Kasumi-1 (cell line): ENCODE data around the gene EIF2S3.
"Not testable (repeated sequence)": the region's sequence is repeated elsewhere in the genome, so short reads cannot be mapped to it uniquely, and the experiment has no call there.

Source experiments
- DNase-seq, 2 experiments: peaks; one replicate each; lab custom pipeline; 2025; lab: John Stamatoyannopoulos, UW

EIF2S3 gene

DNA sequence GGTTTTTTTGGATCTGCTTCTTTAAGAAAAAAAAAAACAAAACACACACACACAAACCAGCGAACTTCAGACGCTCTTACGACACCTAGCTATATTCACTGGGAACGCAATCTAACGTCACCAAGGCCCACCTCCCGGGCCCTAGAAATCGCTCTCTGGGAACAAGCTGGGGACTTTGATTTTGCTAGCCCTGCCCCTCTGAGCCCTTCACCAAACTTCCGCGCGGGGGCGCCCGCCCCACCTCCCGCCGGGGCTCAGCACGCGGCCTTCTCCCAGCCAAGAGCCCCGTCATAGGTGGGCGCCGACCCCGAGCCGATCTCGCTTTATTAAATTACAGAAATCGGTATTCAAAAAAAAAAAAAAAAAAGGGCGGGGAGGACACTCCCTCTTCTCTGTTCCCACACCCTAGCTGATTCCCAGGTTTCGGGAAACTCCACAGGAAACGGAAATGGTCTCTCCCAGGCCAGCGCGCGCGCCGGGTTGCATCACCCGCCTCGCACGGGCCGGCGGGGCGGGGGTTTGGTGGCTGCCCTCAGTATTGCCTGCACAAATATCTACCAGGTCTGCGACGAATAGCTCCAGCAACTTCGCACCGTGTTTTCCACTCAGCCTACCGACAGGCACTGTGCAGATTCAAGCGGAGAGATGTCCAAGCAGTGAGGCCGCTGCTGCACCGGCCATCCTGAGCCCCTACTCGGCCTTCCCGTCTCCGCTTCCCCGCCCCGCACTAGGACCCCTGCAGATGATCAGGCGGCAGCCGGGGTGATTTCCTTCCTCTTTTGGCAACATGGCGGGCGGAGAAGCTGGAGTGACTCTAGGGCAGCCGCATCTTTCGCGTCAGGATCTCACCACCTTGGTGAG, at the start of gene EIF2S3:
Gene EIF2S3, plus strand, starts transcription at position 775 of the 861 bp plus-strand sequence. Its CDS starts 13 bp downstream, at position 788.
- peak; percentile 93 to 95 for DNase-seq

DNA sequence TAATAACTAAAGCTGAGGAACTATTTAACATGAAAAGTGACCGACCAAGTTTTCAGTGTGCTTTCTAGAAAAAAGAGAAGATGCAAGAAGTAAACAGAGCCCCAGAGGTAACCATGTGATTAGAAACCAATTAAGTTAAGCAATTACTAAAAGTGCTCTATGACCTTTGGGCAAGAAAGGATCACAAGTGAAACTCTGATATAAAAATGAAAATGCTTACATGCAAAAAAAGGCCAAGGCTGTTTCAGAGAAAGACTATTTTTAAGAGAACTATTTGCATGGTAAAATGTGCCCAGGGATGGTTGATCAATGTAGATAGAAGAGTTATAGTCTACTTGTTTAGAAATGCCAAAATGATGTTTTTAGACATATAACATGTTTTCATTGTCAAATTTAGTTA, 49.7 kb upstream of the EIF2S3 start:
- no peak for DNase-seq

DNA sequence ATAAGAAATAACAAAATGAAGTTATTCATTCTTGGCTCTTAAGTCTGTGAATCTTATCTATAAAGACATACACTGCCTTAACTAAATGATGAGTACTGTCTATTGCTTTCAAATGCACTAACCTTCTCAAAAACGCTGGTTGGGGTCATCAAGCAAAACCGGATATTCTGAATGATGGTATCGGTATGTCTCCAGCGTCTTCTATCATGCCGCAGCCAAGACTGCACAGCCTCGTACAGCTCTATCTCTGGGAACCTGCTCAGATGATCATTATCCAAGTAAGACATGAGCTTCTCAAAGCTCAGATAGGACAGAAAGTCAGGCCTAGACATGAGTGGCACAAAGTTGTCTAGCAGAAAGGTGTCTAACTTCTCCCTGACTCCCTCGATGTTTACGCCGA, 48.9 kb upstream of the EIF2S3 start:
- DNase-seq = no peak

DNA sequence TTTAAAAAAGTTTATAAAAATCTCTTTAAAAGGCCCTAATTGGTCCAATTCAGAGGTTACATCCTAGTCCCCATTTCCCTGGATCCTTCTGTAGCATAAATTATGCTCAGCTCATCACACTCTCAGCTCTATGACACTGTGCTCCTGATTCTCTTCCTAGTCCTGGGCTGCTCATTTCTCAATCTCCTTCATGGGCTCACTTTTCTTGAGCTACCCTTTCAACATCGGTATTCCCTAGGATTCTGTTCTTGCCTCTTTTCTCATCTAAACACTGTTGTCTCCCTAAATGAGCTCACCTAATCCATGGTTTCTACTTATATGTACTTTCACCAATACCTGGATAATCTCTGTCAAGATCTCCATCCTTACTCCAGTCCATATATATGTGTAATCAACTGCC, 42.5 kb upstream of the EIF2S3 start:
- DNase-seq = no peak

DNA sequence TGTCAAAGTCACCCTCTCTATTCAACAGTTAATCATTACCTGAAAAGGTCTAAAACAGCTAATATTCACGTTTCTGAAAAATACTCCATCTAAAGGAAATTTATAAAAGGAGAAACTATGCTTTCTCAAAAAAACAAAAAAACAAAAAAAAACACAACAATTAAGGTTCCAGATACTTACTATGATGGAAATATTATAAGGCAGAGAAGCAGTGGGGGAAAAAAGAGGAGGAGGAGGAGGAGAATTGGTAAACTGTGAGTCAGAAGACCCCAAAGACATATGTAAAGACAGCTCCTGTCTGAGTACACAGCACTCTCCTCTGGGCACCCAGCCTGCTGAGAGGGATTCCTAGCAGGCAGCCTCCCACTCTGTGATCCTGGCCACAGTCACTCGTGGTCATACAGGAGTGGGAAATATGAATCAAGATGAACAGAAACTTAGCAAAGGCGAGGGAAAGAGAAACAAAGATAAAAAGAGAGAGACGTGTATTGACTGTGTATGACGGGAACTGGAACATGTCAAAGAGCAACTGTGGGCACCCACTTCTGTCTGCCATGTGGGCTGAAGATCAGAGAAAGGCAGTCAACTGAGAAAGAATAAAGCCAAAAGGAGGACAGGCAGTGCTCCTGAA, 40.3 kb upstream of the EIF2S3 start:
- DNase-seq = no peak

DNA sequence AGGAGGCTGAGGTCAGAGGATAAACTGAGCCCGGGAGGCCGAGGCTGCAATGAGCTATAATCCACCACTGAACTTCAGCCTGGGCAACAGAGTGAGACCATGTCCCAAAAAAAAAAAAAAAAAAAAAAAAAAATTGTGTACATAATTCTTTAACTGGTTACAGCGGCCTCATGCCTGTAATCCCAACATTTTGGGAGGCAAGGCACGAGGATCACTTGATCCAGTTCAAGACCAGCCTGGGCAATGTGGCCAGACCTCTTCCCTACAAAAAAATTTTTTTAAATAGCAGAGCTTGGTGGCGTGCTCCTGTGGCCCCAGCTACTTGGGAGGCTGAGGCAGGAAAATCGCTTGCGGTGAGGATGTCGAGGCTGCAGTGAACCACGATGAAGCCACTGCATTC, 37.1 kb upstream of the EIF2S3 start:
- no peak for DNase-seq

DNA sequence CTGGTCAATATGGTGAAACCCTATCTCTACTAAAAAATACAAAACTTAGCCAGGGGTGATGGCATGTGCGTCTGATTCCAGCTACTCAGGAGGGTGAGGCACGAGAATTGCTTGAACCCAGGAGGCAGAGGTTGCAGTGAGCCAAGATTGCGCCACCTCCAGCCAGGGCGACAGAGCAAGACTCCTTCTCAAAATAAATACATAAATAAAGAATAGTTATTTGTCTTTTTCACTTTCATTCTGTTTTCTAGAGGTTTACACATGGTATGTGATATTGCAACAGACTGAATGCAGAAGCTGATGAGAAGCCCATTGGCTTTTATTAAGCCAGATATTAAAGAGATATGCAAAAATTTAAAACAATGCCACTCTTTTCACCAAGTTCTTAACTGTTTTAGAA, 35.9 kb upstream of the EIF2S3 start:
- DNase-seq = no peak

DNA sequence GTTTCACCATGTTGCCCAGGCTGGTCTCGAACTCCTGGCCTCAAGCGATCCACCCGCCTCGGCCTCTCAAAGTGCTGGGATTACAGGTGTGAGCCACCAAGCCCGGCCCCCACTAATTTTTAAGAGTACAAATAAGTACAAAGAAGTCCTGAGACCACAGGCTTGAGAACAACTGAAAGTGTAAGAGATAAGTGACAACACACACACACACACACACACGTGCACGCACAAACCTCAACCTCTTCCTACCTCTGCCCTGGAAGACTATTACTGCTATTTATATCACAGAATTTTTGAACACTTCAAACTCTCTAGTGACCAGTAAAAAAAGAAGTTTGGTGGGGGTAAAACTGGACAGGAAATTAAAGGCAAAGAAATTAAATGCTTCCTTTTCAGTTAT, 35.3 kb upstream of the EIF2S3 start:
- no peak for DNase-seq

DNA sequence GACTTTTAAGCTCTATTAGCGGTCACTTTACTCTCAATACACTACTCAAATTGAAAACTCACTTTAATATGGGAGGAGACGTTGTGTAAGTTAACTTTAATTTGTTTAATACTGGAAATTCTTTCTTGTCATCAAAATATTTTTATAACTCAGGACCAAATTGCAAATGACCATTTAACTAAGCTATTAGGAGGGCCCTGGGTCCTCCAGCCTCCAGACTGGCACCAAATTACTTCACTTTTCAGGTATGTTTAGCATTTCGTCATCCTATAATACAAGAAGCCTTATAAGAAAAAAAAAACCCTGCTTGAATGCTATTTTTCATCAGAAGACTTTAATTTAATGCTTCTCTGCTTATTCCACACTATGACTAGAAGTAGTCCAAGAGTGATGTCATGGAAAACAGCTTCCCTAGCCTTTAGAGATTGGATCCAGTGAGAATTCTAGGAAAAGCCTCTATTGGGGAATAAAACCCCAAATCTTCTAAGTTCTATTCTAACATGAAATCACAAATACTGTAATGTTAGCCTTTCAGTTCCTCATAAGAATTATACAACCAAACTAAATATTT, 34.4 kb upstream of the EIF2S3 start:
- DNase-seq = no peak

DNA sequence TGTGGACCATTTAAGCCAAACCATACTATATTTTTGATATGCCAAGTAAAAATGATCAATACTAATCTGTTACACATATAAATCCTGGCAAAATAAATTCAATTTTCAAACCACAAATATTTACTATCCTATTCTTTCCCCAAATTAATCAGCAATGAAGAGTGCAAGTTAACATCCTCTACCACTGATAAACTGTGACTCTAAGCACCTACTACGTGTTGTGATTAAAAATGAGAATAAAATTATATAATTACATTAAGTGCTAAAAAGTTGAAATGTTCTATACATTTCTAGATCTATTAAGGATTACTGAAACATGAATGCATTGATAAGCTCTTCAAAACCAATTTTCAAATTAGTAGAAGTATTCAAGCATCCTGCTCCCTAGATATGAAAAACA, 31.2 kb upstream of the EIF2S3 start:
- DNase-seq = no peak

DNA sequence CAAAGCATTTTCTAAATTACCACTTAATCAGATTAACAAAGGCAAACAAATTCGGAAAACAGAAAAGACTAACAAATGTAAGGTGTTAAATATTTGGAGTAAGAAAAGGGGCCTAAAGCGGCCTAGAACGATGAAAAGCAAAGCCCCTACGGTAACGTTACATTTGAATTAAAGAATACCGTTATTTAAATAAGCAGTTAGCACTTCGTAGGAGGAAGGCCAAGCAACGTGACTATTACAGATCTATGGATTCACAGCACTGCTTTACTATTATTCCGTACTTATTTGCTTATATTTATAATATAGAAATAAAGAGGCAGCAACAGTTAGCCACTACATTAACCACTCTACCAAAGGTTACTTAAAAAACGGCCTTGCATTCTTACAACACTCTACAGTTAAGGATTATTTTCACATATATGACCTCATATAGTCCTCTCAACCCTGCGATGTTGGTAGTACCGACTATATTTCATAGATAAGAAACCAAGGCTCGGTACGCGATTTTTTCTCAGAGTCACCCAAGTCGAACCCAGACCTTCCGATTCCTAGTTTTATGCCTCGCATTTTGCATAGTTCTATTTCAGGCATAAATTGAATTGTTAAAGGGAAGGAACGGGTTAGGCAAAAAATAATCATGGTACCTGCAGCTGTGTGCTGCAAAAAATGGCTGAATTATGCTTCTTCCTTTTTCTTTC, 30.6 kb upstream of the EIF2S3 start:
- DNase-seq = peak; percentile 13 to 24

DNA sequence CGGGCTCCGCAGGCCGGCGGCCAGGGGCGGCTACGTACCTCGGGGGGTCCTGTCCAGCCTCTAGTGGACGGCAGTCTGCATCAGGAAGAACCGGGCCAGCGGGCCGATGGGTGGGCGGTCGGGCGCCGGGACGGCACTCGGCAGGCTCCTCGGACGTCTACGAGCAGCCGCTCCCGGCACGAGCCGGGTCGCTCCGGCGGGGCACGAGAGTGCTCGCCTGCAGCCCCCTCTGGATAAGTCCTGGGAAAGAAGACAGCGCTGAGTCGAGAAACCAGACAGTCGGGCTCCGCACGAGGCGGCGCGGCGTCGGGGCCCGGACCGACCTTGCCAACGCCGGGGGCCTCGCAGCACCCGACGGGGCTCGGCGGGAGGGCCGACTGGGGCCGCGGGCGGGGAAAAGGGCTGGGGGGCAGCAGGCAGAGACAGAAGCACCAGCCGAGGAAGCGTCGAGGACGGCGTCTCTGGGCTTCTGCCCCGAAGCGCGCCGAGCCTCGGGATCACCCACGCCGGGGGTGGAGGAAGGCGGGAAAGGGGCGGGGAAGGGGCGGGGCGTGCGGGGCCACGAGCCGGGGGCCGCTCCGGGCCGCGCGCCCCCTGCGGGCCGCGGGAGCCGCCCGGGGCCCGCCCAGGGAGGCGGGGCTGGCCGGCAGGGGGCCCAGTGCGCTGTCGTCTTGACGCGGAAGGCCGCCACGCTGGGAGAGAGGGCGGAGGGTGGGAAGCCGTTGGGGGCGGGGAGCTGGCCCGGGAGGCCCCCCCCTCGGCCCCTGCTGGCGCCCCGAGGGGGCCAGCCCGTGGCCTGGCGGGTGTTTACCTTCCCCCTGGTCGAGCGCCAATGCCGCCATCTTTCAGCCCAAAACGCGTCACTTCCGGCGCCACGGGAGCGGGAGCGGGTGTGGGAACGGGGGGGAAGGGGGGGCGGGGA, 29.7 kb upstream of the EIF2S3 start:
- DNase-seq = peak; percentile 68 to 84

DNA sequence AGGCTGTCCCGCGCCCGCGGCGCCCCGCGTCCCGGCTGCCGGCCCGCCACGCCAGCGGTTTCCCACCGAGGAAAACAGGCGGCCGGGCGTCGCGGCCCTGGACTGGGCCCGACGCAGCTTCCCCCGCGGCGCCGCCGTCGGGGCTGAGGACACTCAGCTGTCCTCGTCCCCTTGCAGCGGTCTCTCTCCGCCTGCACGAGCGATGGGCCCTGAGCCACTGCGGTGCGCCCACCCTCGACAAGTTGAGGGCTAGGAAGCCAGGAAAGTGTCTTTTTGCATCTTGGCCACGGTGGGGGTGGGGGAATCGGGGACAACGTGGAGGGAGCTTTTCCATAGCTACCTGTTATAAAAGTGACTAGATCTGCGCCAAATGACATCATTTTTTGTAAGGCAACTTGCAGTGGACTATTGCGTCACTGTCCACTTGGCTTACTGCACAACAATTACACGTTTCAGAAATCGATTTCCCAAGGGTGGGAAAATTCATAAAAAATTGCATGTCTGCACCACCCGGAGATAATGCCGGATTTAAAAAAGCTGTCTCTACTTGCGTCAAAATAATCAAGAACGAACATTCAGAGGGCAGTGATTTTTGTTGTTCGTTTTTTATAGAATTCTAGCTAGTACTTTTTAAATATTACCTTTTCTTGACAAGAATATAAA, 28.9 kb upstream of the EIF2S3 start:
- no peak for DNase-seq

DNA sequence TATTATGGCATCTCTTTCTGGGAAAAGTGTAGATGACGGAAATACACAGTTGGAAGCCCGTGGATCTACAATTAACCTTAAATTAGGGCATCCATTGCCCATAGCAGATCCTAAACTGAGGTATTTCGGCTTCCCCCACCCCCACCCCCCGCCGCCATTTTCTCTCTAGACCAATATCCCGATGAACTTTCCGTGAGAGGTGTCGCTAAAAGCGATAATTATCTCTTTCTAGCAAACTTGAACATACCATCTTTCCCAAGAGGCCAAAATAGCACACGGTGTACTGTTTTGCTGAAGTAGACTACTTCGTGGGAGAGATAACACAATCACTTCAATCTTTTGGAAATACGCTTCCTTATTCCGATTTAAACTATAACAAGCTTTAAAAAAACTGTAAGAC, 28.3 kb upstream of the EIF2S3 start:
- peak in 1 of 2 experiments; percentile 10 for DNase-seq

DNA sequence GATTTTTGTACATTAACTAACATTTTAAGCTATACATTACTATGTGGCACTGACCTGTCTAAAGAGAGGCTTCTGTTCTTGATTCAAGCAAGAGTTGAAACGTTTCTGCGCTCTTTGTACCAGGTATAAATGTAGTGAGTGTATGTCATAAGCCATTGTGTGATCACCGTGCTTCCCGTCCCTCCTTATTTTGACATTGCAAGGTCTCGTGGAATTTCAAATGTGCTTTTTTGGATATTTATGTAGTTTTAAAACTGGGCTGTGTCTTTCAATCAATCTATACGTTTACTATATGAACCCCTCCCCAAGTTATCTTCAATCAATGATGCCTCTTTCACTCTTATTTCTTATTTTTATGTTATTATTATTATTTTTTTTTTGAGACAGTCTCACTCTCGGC, 27.7 kb upstream of the EIF2S3 start, which contains the start of gene KLHL15:
Gene KLHL15, minus strand, starts transcription at position 101 of the 400 bp plus-strand sequence. CDS start 20,493 bp downstream, outside the sequence.
- DNase-seq = no peak

DNA sequence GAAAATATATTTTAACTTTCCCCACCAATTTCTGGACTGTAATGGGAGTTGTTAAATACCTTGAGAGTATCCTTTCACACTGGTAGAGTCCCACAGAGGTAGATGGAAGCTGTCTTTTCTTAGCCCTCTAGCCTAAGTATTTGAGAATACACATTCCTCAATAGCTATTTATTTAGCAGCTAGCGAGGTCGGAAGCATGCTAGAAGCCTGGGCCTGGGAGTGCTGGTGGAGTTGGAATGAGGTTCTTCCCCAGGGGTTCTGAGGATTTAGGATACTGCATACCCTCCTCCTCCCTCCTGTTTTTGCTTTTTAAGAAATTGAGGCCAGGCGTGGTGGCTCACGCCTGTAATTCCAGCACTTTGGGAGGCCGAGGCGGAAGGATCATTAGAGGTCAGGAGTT, 26.8 kb upstream of the EIF2S3 start:
- DNase-seq = no peak

DNA sequence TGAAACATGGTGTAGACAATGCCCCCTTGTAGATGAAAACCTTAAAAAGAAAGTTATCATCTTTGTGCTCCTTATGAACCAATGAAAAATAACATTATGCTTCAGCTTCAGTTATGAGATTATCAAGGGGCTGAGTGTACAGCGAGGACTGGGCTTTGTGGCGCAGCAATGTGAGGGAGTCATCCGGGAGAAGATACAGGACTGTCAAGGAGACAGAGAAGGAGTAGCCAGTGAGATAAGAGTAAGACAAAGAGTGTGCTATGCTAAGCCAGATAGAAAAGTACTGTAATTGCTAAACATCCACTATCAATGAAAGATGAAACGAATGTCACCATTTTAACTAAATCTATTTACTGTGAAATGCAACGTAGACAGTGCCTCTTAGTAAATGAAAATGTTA, 24.2 kb upstream of the EIF2S3 start:
- DNase-seq = no peak

DNA sequence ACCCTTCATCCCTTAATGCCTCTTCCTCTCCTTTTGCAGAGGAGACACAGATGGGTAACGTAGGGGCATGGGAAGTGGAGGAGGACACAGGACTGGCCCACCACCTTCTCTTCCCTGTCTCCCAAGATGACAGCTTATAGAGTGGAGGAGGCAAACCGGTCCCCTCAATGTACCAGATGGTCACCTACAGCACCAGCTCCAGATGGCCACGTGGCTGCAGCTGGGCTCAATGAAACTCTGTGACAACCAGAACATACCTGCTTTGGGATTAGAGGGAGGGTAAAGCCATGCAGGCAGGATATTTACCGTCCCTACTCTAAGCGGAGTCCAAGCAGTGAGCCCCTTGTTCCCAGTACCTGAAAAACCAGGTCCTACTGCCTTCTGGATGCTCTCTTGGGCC, 20.3 kb upstream of the EIF2S3 start:
- DNase-seq = no peak

DNA sequence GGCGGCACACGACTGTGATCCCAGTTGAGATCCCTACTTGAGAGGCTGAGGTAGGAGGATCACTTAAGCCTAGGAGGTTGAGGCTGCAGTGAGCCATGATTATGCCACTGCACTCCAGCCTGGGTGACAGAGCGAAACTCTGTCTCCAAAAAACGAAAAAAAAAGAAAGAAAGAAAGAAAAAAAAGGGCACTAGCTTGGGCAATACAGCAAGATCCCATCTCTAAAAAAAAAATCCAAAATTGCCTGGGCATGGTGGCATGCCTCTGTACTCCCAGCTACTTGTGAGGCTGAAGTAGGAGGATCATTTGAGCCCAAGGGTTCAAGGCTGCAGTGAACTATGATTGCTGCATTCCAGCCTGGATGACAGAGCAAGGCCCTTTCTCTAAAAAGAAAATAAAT, 17.0 kb upstream of the EIF2S3 start:
- no peak for DNase-seq

DNA sequence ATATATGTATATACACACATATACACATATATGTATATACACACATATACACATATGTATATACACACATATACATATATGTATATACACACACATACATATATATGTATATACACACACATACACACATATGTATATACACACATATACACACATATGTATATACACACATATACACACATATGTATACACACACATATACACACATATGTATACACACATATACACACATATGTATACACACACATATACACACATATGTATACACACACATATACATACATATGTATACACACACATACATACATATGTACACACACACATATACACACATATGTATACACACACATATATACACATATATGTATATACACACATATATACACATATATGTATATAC, 8.7 kb upstream of the EIF2S3 start:
- not testable (repeated sequence) for DNase-seq

DNA sequence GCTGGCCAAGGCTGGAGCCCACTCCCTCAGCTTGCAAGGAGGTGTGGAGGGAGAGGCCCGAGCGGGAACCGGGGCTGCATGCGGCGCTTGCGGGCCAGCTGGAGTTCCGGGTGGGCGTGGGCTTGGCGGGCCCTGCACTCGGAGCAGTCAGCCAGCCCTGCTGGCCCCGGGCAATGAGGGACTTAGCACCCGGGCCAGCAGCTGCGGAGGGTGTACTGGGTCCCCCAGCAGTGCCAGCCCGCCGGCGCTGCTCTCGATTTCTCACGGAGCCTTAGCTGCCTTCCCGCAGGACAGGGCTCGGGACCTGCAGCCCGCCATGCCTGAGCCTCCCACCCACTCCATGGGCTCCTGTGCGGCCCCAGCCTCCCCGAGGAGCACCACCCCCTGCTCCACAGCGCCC, 5.1 kb upstream of the EIF2S3 start:
- DNase-seq = not testable (repeated sequence)
